ENCODE measurements around the gene ZCCHC13.
"Not testable (repeated sequence)": the region's sequence is repeated elsewhere in the genome, so short reads cannot be mapped to it uniquely, and the experiment has no call there.

Gene ZCCHC13

GRCh38 chrX:74338852-74339251 lies 34.9 kb downstream of the ZCCHC13 start:
- DNase-seq (ENCODE audit: low spot score), result no peak
- ATAC-seq (ENCODE audit: low read depth), result no peak
- Histone ChIP-seq H3K4me3 (ENCODE audit: severe bottlenecking) (no peak overlapping the region), H3K9me3 (ENCODE audit: severe bottlenecking) (no peaks in the 10 kb centered on the region), H3K36me3 (ENCODE audit: low read depth) (no peaks in the 10 kb centered on the region), H3K27me3 (ENCODE audit: insufficient read depth, poor library complexity, severe bottlenecking) (no peaks in the 10 kb centered on the region), H3K27ac (ENCODE audit: poor library complexity, severe bottlenecking) (no peak overlapping the region), H3K4me1 (ENCODE audit: insufficient read depth, poor library complexity, severe bottlenecking) (no peaks in the 10 kb centered on the region)
- TF ChIP-seq CTCF (IDR thresholded peaks at IDR 0.05; ENCODE audit: poor library complexity, severe bottlenecking), result no peak

- no peaks in the 10 kb centered on the region for H3K4me1 ChIP-seq (ENCODE audit: insufficient read depth, poor library complexity, severe bottlenecking)
- no peak overlapping the region for H3K27ac ChIP-seq (ENCODE audit: poor library complexity, severe bottlenecking)
- H3K9me3 ChIP-seq (ENCODE audit: severe bottlenecking), result no peaks in the 10 kb centered on the region
- no peak for TF ChIP-seq CTCF (IDR thresholded peaks at IDR 0.05; ENCODE audit: poor library complexity, severe bottlenecking)
- H3K36me3 ChIP-seq (ENCODE audit: low read depth), result no peaks in the 10 kb centered on the region
- no peak overlapping the region for H3K4me3 ChIP-seq (ENCODE audit: severe bottlenecking)
- ATAC-seq (ENCODE audit: low read depth) (no peak), DNase-seq (ENCODE audit: low spot score) (no peak)
- H3K27me3 ChIP-seq (ENCODE audit: insufficient read depth, poor library complexity, severe bottlenecking), result no peaks in the 10 kb centered on the region
Observed at GRCh38 chrX:74340051-74340450, 36.1 kb downstream of the ZCCHC13 start.

GRCh38 chrX:74342211-74342610 lies 38.2 kb downstream of the ZCCHC13 start:
- not testable (repeated sequence) for H3K9me3 ChIP-seq (ENCODE audit: severe bottlenecking); H3K4me1 ChIP-seq (ENCODE audit: insufficient read depth, poor library complexity, severe bottlenecking); ATAC-seq (ENCODE audit: low read depth); H3K27ac ChIP-seq (ENCODE audit: poor library complexity, severe bottlenecking); DNase-seq (ENCODE audit: low spot score); H3K4me3 ChIP-seq (ENCODE audit: severe bottlenecking); H3K36me3 ChIP-seq (ENCODE audit: low read depth); H3K27me3 ChIP-seq (ENCODE audit: insufficient read depth, poor library complexity, severe bottlenecking)

- peak; percentile 99 for ATAC-seq (ENCODE audit: low read depth)
- Histone ChIP-seq H3K27ac (ENCODE audit: poor library complexity, severe bottlenecking) (no peak overlapping the region), H3K4me1 (ENCODE audit: insufficient read depth, poor library complexity, severe bottlenecking) (no peaks in the 10 kb centered on the region), H3K27me3 (ENCODE audit: insufficient read depth, poor library complexity, severe bottlenecking) (no peaks in the 10 kb centered on the region), H3K4me3 (ENCODE audit: severe bottlenecking) (no peak overlapping the region), H3K9me3 (ENCODE audit: severe bottlenecking) (no peaks in the 10 kb centered on the region), H3K36me3 (ENCODE audit: low read depth) (no peaks in the 10 kb centered on the region)
- peak; percentile 68 for TF ChIP-seq CTCF (IDR thresholded peaks at IDR 0.05; ENCODE audit: poor library complexity, severe bottlenecking)
- DNase-seq (ENCODE audit: low spot score), result no peak
Observed at GRCh38 chrX:74343343-74344279, 39.6 kb downstream of the ZCCHC13 start.

- DNase-seq (ENCODE audit: low spot score) (no peak), ATAC-seq (ENCODE audit: low read depth) (no peak)
- H3K9me3 ChIP-seq (ENCODE audit: severe bottlenecking), result no peaks in the 10 kb centered on the region
- H3K27ac ChIP-seq (ENCODE audit: poor library complexity, severe bottlenecking), result no peak overlapping the region
- H3K4me3 ChIP-seq (ENCODE audit: severe bottlenecking), result no peak overlapping the region
- TF ChIP-seq CTCF (IDR thresholded peaks at IDR 0.05; ENCODE audit: poor library complexity, severe bottlenecking), result peak; percentile 41
- no peaks in the 10 kb centered on the region for H3K36me3 ChIP-seq (ENCODE audit: low read depth)
- no peaks in the 10 kb centered on the region for H3K4me1 ChIP-seq (ENCODE audit: insufficient read depth, poor library complexity, severe bottlenecking)
- H3K27me3 ChIP-seq (ENCODE audit: insufficient read depth, poor library complexity, severe bottlenecking), result no peaks in the 10 kb centered on the region
Observed at GRCh38 chrX:74344280-74344622, 40.3 kb downstream of the ZCCHC13 start.

Measured in RWPE2 (cell line).